Measurements from ENCODE around the gene MELK.

Gene MELK

GRCh38 chr9:36640771-36641381 lies 68.2 kb downstream of the MELK start:
- no peak overlapping the region for H3K4me3 ChIP-seq (ENCODE audit: low read length)
- no peak for DNase-seq (ENCODE audit: low read depth)
- no peak for TF ChIP-seq CTCF (conservative IDR thresholded peaks at IDR 0.05; ENCODE audit: low read depth, low read length)

GRCh38 chr9:36642817-36643216 lies 70.1 kb downstream of the MELK start:
- TF ChIP-seq CTCF (conservative IDR thresholded peaks at IDR 0.05; ENCODE audit: low read depth, low read length): no peak
- no peak for DNase-seq (ENCODE audit: low read depth)
- no peak overlapping the region for H3K4me3 ChIP-seq (ENCODE audit: low read length)

- no peak for DNase-seq (ENCODE audit: low read depth)
- TF ChIP-seq CTCF (conservative IDR thresholded peaks at IDR 0.05; ENCODE audit: low read depth, low read length): no peak
- H3K4me3 ChIP-seq (ENCODE audit: low read length): no peak overlapping the region
Observed at GRCh38 chr9:36656842-36657241, 84.1 kb downstream of the MELK start.

- TF ChIP-seq CTCF (conservative IDR thresholded peaks at IDR 0.05; ENCODE audit: low read depth, low read length): no peak
- DNase-seq (ENCODE audit: low read depth): no peak
- no peak overlapping the region for H3K4me3 ChIP-seq (ENCODE audit: low read length)
Observed at GRCh38 chr9:36659500-36659899, 86.8 kb downstream of the MELK start.

- no peak overlapping the region for H3K4me3 ChIP-seq (ENCODE audit: low read length)
- no peak for DNase-seq (ENCODE audit: low read depth)
- TF ChIP-seq CTCF (conservative IDR thresholded peaks at IDR 0.05; ENCODE audit: low read depth, low read length): no peak
Observed at GRCh38 chr9:36664806-36665205, 92.1 kb downstream of the MELK start.

GRCh38 chr9:36665387-36665786 lies 92.7 kb downstream of the MELK start:
- no peak for TF ChIP-seq CTCF (conservative IDR thresholded peaks at IDR 0.05; ENCODE audit: low read depth, low read length)
- no peak overlapping the region for H3K4me3 ChIP-seq (ENCODE audit: low read length)
- no peak for DNase-seq (ENCODE audit: low read depth)

- no peak for DNase-seq (ENCODE audit: low read depth)
- no peak overlapping the region for H3K4me3 ChIP-seq (ENCODE audit: low read length)
- TF ChIP-seq CTCF (conservative IDR thresholded peaks at IDR 0.05; ENCODE audit: low read depth, low read length): no peak
Observed at GRCh38 chr9:36665921-36666431, 93.3 kb downstream of the MELK start.
